Small intestine (tissue), 7 donors: ENCODE measurements around the gene NUDT6. TPM values are rescaled to one million over a fixed set of nuclear protein-coding genes. Genes with fewer than 3 reads are reported as not detected.
"Not testable (repeated sequence)": the region's sequence is repeated elsewhere in the genome, so short reads cannot be mapped to it uniquely, and the experiment has no call there.

Experiments
- DNase-seq, 2 donors: peaks; one replicate each; pipeline versions ENCODE4 v3.0.0 to v3.0.0-alpha.2; 2013
- FAIRE-seq: peaks from 2 replicates; lab custom pipeline; 2012; peaks lifted over from hg19 to GRCh38; lab: Jason Lieb, UNC
- H3K27ac ChIP-seq, 3 donors: one replicate each; pipeline ENCODE4 v1.5.1; 2013; ENCODE audit warnings: low read length in 2 of 3, mild to moderate bottlenecking in 2 of 3, control low read depth in 1 of 3, inconsistent platforms in 1 of 3, low read depth in 1 of 3, moderate library complexity in 1 of 3
- H3K27me3 ChIP-seq, 3 donors: one replicate each; pipeline ENCODE4 v1.6.1; 2013; ENCODE audit warnings: low read length in 3 of 3, inconsistent platforms in 1 of 3; ENCODE audit not compliant: control insufficient read depth in 3 of 3, insufficient read depth in 3 of 3
- H3K36me3 ChIP-seq, 3 donors: one replicate each; pipeline ENCODE4 v1.6.1; 2013; ENCODE audit warnings: low read length in 3 of 3, inconsistent platforms in 1 of 3, low read depth in 1 of 3, mild to moderate bottlenecking in 1 of 3, moderate library complexity in 1 of 3; ENCODE audit not compliant: control insufficient read depth in 3 of 3, insufficient read depth in 2 of 3
- H3K4me1 ChIP-seq, 3 donors: one replicate each; pipeline ENCODE4 v1.6.1; 2013; ENCODE audit warnings: low read length in 2 of 3, inconsistent platforms in 1 of 3, low read depth in 1 of 3, mild to moderate bottlenecking in 1 of 3, moderate library complexity in 1 of 3; ENCODE audit not compliant: control insufficient read depth in 3 of 3, insufficient read depth in 2 of 3
- H3K4me3 ChIP-seq, 3 donors: one replicate each; pipeline ENCODE4 v1.5.1; 2013; ENCODE audit warnings: low read length in 3 of 3, control low read depth in 1 of 3, inconsistent platforms in 1 of 3, low read depth in 1 of 3, mild to moderate bottlenecking in 1 of 3, moderate library complexity in 1 of 3
- H3K9me3 ChIP-seq, 2 donors: one replicate each; pipeline ENCODE4 v1.6.1; 2013; ENCODE audit warnings: low read depth in 1 of 2, low read length in 1 of 2; ENCODE audit not compliant: control insufficient read depth in 2 of 2, insufficient read depth in 1 of 2
- WGBS, 3 donors: extraction: QIAGEN DNeasy Blood & Tissue Kit; methylation state at CpG; one replicate each; pipeline ENCODE4 v1.1.7; 2013; 5-methylcytosine and 5-hydroxymethylcytosine counted together
- polyA plus RNA-seq, 4 donors: library from polyadenylated mRNA; stranded (reverse) in 3 of 4; unstranded in 1 of 4; fragments of 200-250 nt in 3 of 4; fragments of 120-200 nt in 1 of 4; gene quantifications; one replicate each; pipeline versions ENCODE4 v1.2.1 to v1.2.3, GENCODE V29; 2013
- donor health status: healthy with polysubstance abuse.
- donor health status: control.
- donor health status: control.
- donor health status: Bipolar disorder and iron deficiency.
- donor health status: healthy.

NUDT6 gene
- polyA plus RNA-seq, 4 donors, result 2.7 to 9.8 (median 6.0) TPM

- DNase-seq, result no peak
- no peaks in the 10 kb centered on the region for H3K36me3 ChIP-seq
- no peaks in the 10 kb centered on the region for H3K4me1 ChIP-seq
- FAIRE-seq, result no peak
- no peaks in the 10 kb centered on the region for H3K27me3 ChIP-seq
- H3K4me3 ChIP-seq, result no peak overlapping the region
- no peak overlapping the region for H3K27ac ChIP-seq
- WGBS, 3 donors, result 67 to 69% (median 68%) methylated on average over 3 of the region's 3 CpGs
- H3K9me3 ChIP-seq, result peaks cover 0 to 3% of the 10 kb centered on the region in 2 donors
Measured at GRCh38 chr4:122845760-122846159, 76.6 kb downstream of the NUDT6 start.

DNA sequence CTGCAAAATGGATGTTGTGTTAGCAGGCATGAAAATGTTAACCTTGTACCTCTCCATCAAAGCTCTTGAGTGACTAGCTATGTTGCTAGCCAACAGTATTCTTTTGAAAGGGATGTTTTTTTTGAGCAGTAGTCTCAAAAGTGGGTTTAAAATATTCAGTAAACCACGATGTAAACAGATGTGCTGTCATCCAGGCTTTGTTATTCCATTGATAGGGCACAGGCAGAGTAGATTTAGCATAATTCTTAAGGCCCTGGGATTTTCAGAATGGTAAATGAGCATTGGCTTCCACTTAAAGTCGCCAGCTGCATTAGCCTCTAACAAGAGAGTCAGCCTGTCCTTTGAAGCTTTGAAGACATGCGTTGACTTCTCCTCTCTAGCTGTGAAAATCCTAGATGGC, 77.3 kb downstream of the NUDT6 start:
- Histone ChIP-seq H3K27me3 (no peaks in the 10 kb centered on the region), H3K4me1 (no peaks in the 10 kb centered on the region), H3K4me3 (no peak overlapping the region), H3K27ac (no peak overlapping the region), H3K36me3 (no peaks in the 10 kb centered on the region), H3K9me3 (peaks cover 0 to 3% of the 10 kb centered on the region in 2 donors)
- FAIRE-seq (no peak), DNase-seq (no peak)
- WGBS, 3 donors, result 79 to 84% (median 80%) methylated on average over 3 of the region's 3 CpGs

DNA sequence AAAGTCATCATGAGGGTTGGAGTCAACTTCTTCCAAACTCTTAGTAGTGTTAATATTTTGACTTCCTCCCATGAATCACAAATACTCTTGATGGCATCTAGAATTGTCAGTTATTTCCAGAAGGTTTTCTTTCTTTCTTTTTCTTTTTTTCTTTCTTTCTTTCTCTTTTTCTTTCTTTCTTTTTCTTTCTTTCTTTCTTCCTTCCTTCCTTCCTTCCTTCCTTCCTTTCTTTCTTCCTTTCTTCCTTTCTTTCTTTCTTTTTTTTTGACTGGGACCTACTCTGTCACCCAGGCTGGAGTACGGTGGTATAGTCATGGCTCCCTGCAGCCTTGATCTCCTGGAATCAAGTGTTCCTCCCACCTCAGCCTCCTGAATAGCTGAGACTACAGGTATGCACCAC, 78.0 kb downstream of the NUDT6 start:
- 92 to 100% (median 94%) methylated on average over 1 of the region's 1 CpG for WGBS, 3 donors
- not testable (repeated sequence) for H3K27ac ChIP-seq

GRCh38 chr4:122842984-122843531, 79.3 kb downstream of the NUDT6 start:
- no peaks in the 10 kb centered on the region for H3K36me3 ChIP-seq
- no peak overlapping the region for H3K27ac ChIP-seq
- no peaks in the 10 kb centered on the region for H3K4me1 ChIP-seq
- peaks cover 0 to 3% of the 10 kb centered on the region in 2 donors for H3K9me3 ChIP-seq
- FAIRE-seq (no peak), DNase-seq (no peak)
- H3K4me3 ChIP-seq, result no peak overlapping the region
- no peaks in the 10 kb centered on the region for H3K27me3 ChIP-seq
- 33 to 68% (median 54%) methylated on average over 4 of the region's 4 CpGs for WGBS, 3 donors

More for the DNA sequence above, 78.0 kb downstream of the NUDT6 start:
- not testable (repeated sequence) for H3K4me3 ChIP-seq, DNase-seq, H3K9me3 ChIP-seq, H3K27me3 ChIP-seq, H3K4me1 ChIP-seq, H3K36me3 ChIP-seq, FAIRE-seq

Other genes with a start within 250 kb of the NUDT6 start
- gene BBS12, start 189.9 kb downstream of the NUDT6 start, polyA plus RNA-seq, result 1 to 10 TPM; 1.3 to 9.0 (median 1.4) TPM
- 1 to 10 TPM in 2 of 4 donors, under 1 TPM in 2; 0.22 to 2.6 (median 1.0) TPM for gene FGF2, start 95.8 kb downstream of the NUDT6 start, polyA plus RNA-seq